Measurements from ENCODE around the gene LRRC71. TPM values are rescaled to one million over a fixed set of nuclear protein-coding genes. Genes with fewer than 3 reads are reported as not detected.

LRRC71 gene
- total and polyA plus RNA-seq, 2 of the 4 experiments (the other 2 are of a cell fraction), result 0.50 TPM; not detected in 1

- H3K4me1 ChIP-seq (ENCODE audit: control insufficient read depth, insufficient read depth, low read length), result no peaks in the 10 kb centered on the region
- no peak overlapping the region for H2AFZ ChIP-seq (replicated peaks; ENCODE audit: low read length, poor library complexity)
- H3K18ac ChIP-seq (ENCODE audit: low read depth, low read length), result no peak overlapping the region
- no peak overlapping the region for H3K56ac ChIP-seq (ENCODE audit: extremely low read depth, insufficient read depth, low read length)
- no CpG with 5 or more reads among the region's 4 CpGs for WGBS, 2 experiments (ENCODE audit: extremely low coverage in 2 of 2, insufficient read length in 1 of 2)
- H3K9me1 ChIP-seq (ENCODE audit: insufficient read depth, low read length), result no peaks in the 10 kb centered on the region
- H4K20me1 ChIP-seq (ENCODE audit: insufficient read depth, low read length), result peaks cover 4% of the 10 kb centered on the region; the same call in 1 of the 2 replicates
- no TSS peak for BruUV-seq (replicated peaks)
- POLR2A ChIA-PET (ENCODE audit: unreplicated experiment), result no interaction called here
- TF ChIP-seq NFE2L2 (IDR thresholded peaks at IDR 0.05; ENCODE audit: low read depth, low read length) (no peak), CEBPB (IDR thresholded peaks at IDR 0.05; ENCODE audit: low read depth, low read length) (no peak), RFX5 (IDR thresholded peaks at IDR 0.05; ENCODE audit: low read depth, low read length) (no peak), CHD1 (IDR thresholded peaks at IDR 0.05; ENCODE audit: low read depth, low read length) (no peak), MXI1 (IDR thresholded peaks at IDR 0.05; ENCODE audit: borderline replicate concordance, low read depth, low read length) (no peak), FOS (IDR thresholded peaks at IDR 0.05; ENCODE audit: low read depth, low read length) (no peak), RCOR1 (IDR thresholded peaks at IDR 0.05; ENCODE audit: insufficient replicate concordance, low read length) (no peak), MAZ (IDR thresholded peaks at IDR 0.05; ENCODE audit: borderline replicate concordance, low read depth, low read length) (no peak), CTCF (conservative IDR thresholded peaks at IDR 0.05; ENCODE audit: low read depth, low read length) (no peak), ELK1 (IDR thresholded peaks at IDR 0.05; ENCODE audit: borderline replicate concordance, low read depth, low read length) (no peak), BHLHE40 (IDR thresholded peaks at IDR 0.05; ENCODE audit: low read depth, low read length) (no peak), USF2 (IDR thresholded peaks at IDR 0.05; ENCODE audit: low read depth, low read length) (no peak), SMC3 (IDR thresholded peaks at IDR 0.05; ENCODE audit: low read depth, low read length) (no peak), RAD21 (IDR thresholded peaks at IDR 0.05; ENCODE audit: low read length) (no peak)
- ATAC-seq (ENCODE audit: low read depth) (no peak), DNase-seq (no peak)
- H2BK20ac ChIP-seq (ENCODE audit: low read depth, low read length), result no peak overlapping the region
- CTCF ChIA-PET, result interaction anchor here (1.2 kb wide), 1 partner anchor 83 kb away, joined by 4 read pairs; no protein-coding TSS in a partner anchor
- no peak overlapping the region for H3K27ac ChIP-seq (ENCODE audit: insufficient read depth, low read length)
- H2AK5ac ChIP-seq (ENCODE audit: low read depth, low read length), result no peak overlapping the region
- no peak overlapping the region for H4K91ac ChIP-seq (ENCODE audit: insufficient read depth, low read depth, low read length)
- no peak overlapping the region for H3K4ac ChIP-seq (ENCODE audit: low read depth, low read length)
- H3K9ac ChIP-seq (ENCODE audit: low read depth, low read length), result no peak overlapping the region
- H3K27me3 ChIP-seq (ENCODE audit: control insufficient read depth, insufficient read depth, low read length), result peaks cover 93% of the 10 kb centered on the region
- no peak overlapping the region for H4K8ac ChIP-seq (ENCODE audit: low read depth in 2 of 2, low read length in 2 of 2)
- dilution Hi-C loops (cut with HindIII; ENCODE audit: low sequenced_read_pairs, unreplicated experiment) (no loop called here), intact Hi-C loops (cut with micrococcal nuclease) (no loop called here), in situ Hi-C loops (cut with MboI; ENCODE audit: low sequenced_read_pairs) (loop anchor here (10.0 kb wide), 1 partner anchor 187 kb away; no protein-coding TSS in a partner anchor)
- no peaks in the 10 kb centered on the region for H3K36me3 ChIP-seq (ENCODE audit: control insufficient read depth, insufficient read depth, low read length)
- no peak overlapping the region for H2BK15ac ChIP-seq (ENCODE audit: low read depth, low read length)
- no peak overlapping the region for H2BK5ac ChIP-seq (ENCODE audit: low read depth, low read length, poor library complexity, severe bottlenecking)
- no peak overlapping the region for H3K23ac ChIP-seq (ENCODE audit: low read depth, low read length)
- H4K5ac ChIP-seq (ENCODE audit: low read depth, low read length), result no peak overlapping the region
- H3K79me1 ChIP-seq (ENCODE audit: low read depth in 1 of 2, low read length in 2 of 2), result no peaks in the 10 kb centered on the region
- no peak overlapping the region for H3K14ac ChIP-seq (replicated peaks; ENCODE audit: low read depth, low read length)
- H3K4me2 ChIP-seq (ENCODE audit: low read depth, low read length), result no peak overlapping the region
- no peaks in the 10 kb centered on the region for H3K9me3 ChIP-seq (ENCODE audit: control insufficient read depth, insufficient read depth, low read length)
- H2BK120ac ChIP-seq (ENCODE audit: low read depth, low read length), result no peak overlapping the region
- no peak overlapping the region for H3K4me3 ChIP-seq (ENCODE audit: insufficient read depth, low read depth, low read length)
- no peak overlapping the region for H2AK9ac ChIP-seq (replicated peaks; ENCODE audit: low read depth, low read length, poor library complexity)
Observed at GRCh38 chr1:156881663-156882062, 38.8 kb upstream of the LRRC71 start.

Data from IMR-90 (cell line).